Activated CD4-positive, CD25-positive, alpha-beta regulatory T cell treated with anti-CD3 and anti-CD28 coated beads, Interleukin-2, amount 50 U/mL, for 72 hours (primary cell): ENCODE data around the gene VIL1.
A peak's percentile ranks its signal among the peaks of the same experiment; 100 is the strongest.

ENCODE experiments used
- DNase-seq: peaks from one replicate; pipeline ENCODE4 v3.0.0; 2021

VIL1 gene

DNA sequence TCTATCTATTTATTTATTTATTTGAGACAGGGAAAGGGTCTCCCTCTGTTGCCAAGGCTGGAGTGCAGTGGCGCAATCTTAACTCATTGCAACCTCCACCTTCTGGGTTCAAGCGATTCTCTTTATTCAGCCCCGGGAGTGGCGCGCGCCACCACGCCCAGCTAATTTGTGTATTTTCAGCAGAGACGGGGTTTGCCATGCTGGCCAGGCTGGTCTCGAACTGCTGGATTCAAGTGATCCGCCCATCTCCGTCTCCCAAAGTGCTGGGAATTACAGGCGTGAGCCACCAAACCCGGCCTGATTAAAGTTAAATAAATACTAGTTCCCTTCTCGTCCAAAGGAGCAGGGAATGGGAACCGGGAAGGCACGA, 23.5 kb upstream of the VIL1 start:
- no peak for DNase-seq

DNA sequence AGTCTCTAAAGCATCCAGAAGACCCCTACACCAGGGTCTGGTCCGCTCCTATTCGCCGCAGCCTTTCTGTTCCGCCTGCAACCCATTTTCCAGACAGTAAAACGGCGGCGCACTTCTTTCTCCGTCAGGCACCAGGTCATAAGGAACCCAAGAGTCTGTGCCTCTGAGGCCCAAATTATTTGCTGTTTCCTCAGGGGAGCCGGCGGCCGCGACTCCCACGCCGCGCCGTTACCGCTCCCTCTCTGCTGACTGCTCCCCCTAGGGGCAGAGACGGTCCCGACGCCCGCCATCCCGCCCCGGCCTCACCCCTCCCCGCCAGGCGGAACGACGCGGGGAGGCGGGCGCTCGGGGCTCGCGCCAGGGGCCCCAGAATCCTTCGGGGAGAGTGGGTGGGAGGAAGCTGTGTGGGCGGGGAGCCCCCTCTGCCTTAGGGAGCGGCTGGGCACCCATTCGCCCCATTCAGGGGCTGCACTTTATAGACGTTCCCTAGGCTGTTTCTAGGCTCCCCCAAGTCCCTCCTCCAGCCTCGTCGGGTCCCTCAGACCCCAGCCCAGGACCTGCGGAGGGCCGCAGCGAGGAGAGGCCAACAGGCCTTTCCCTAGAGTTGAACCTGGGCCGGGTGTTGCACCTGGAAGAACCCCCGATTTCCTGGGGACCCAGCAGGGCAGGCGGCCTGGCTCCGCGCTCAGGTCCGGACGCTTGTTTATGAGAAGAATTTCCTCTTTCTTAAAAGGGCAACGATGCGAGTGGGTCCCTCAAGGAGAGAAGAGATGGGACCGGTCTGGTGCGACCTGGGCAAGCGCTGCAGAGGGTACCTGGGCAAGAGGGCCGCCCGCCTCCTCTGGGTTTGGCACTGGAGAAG, 22.9 kb upstream of the VIL1 start:
- DNase-seq = peak; percentile 92

DNA sequence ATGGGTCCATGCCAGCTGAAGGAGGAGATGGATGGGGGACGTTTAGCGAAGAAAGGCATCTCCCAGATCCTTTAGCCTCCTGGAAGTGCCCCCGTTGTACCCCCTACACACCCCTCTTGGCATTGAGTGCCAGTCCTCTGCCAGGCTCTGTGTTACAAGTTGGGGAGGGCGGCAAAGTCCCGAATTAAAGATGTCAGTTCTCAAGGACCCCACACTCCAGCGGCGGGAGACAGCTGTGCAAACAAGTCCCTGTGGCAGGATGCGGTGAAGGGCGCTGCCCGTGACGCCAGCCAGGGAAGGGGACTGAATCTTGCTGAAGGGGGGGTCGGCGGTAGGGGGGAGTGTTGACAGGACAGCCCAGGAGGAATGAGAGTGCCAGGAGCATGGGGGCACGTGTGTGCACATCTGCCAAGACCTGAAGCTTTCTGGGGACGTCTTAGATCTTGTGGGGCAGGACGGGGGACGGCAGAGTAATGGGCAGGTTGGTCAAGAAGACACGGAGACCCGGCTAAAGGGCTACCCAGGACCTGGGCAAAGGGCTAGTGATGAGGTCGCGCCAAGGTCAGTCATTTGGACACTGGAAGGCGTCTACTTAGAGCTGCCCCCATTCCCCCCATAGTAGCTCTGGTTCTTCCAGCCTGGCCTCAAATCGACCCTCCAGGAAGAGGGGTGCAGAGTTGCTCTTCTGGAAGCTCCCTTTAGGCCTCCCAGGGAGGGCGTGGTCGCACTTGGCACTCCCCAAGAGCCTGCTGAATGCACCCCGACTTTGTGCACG, 22.0 kb upstream of the VIL1 start:
- DNase-seq = peak; percentile 61

- DNase-seq = no peak
Observed at GRCh38 chr2:218397463-218397819, 21.5 kb upstream of the VIL1 start.

GRCh38 chr2:218397820-218398436, 21.0 kb upstream of the VIL1 start:
- peak; percentile 61 for DNase-seq

GRCh38 chr2:218398437-218399390, 20.2 kb upstream of the VIL1 start:
- DNase-seq = peak; percentile 73

DNA sequence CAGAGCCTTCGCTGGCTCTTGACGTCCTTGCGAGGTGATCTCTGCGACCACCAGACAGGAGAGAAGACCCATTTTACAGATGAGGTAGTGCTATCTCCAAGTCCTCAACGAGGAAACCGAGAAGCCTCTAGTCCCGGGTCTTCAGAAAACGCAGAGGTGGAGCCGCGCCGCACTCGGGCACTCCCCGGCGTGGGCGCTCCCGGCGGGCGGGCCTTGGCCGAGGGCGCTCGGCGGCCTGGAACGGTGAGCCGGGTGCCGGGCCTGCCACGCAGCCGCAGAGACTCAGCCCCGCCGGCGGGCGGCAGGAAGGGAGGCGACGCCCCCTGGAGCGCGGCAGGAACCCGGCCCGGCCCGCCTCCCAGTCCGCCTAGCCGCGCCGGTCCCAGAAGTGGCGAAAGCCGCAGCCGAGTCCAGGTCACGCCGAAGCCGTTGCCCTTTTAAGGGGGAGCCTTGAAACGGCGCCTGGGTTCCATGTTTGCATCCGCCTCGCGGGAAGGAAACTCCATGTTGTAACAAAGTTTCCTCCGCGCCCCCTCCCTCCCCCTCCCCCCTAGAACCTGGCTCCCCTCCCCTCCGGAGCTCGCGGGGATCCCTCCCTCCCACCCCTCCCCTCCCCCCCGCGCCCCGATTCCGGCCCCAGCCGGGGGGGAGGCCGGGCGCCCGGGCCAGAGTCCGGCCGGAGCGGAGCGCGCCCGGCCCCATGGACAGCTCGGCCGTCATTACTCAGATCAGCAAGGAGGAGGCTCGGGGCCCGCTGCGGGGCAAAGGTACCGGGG, 19.3 kb upstream of the VIL1 start, which contains the start of gene CTDSP1:
Gene CTDSP1, plus strand, starts transcription at position 478 of the 776 bp plus-strand sequence. Its CDS starts 223 bp downstream, at position 701.
- DNase-seq = peak; percentile 79

GRCh38 chr2:218400167-218400929, 18.6 kb upstream of the VIL1 start:
- DNase-seq = peak; percentile 50

DNA sequence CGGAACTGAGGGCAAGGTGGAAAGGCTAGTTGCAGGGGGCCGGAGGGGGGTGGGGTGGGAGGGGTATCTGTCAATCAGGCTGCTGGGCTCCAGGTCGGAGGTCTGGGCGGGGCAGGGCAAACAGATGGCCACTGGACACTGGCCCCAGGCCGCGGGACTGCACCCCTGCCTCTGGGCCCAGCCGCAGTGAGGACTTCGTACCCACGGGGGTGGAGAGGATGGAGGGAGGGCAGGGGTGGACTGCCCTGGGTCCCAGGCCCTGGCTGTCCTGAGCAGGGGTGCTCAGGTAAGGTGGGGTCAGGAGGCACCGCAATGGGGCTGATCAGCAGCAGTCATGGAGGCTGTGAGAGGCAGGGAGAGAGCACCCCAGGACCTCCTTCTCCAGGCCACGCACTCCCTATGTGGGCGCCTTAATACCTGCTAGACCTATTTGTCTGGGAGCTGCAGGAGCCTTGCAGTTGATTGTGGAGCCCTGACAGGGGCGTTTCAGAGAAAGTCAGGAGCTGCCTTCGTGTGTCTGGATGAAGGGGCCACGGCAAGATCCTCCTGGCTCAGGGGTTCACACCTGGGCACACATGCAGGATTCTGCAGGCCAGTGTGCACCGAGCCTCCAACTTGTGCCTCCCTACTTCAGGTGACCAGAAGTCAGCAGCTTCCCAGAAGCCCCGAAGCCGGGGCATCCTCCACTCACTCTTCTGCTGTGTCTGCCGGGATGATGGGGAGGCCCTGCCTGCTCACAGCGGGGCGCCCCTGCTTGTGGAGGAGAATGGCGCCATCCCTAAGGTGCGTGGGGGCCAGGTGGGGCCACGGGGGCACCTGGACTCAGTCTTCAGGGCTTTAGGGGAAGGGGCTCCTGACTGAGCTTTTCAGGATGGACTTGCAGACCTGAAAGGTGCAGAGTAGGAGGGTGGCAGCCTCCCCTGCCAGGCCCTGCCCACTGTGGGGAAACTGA, 17.7 kb upstream of the VIL1 start:
- no peak for DNase-seq

GRCh38 chr2:218401890-218402289, 17.0 kb upstream of the VIL1 start:
- DNase-seq = no peak

GRCh38 chr2:218402491-218402901, 16.4 kb upstream of the VIL1 start:
- no peak for DNase-seq

DNA sequence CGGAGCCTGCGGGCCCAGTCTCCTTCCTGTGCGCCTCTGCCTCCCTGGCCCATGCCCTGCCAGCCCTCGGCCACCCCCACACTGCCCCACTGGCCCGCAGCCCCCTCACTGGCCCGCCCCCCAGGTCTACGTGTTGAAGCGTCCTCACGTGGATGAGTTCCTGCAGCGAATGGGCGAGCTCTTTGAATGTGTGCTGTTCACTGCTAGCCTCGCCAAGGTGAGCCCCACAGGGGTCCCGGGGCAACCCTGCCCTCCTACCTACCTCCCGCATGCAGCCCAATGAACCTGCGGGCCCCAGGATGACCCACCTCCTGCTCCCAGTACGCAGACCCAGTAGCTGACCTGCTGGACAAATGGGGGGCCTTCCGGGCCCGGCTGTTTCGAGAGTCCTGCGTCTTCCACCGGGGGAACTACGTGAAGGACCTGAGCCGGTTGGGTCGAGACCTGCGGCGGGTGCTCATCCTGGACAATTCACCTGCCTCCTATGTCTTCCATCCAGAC, 16.0 kb upstream of the VIL1 start:
- DNase-seq = no peak

- DNase-seq = no peak
Observed at GRCh38 chr2:218403810-218404209, 15.1 kb upstream of the VIL1 start.

DNA sequence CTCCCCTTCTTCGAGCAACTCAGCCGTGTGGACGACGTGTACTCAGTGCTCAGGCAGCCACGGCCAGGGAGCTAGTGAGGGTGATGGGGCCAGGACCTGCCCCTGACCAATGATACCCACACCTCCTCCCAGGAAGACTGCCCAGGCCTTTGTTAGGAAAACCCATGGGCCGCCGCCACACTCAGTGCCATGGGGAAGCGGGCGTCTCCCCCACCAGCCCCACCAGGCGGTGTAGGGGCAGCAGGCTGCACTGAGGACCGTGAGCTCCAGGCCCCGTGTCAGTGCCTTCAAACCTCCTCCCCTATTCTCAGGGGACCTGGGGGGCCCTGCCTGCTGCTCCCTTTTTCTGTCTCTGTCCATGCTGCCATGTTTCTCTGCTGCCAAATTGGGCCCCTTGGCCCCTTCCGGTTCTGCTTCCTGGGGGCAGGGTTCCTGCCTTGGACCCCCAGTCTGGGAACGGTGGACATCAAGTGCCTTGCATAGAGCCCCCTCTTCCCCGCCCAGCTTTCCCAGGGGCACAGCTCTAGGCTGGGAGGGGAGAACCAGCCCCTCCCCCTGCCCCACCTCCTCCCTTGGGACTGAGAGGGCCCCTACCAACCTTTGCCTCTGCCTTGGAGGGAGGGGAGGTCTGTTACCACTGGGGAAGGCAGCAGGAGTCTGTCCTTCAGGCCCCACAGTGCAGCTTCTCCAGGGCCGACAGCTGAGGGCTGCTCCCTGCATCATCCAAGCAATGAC, 14.4 kb upstream of the VIL1 start:
- no peak for DNase-seq

DNA sequence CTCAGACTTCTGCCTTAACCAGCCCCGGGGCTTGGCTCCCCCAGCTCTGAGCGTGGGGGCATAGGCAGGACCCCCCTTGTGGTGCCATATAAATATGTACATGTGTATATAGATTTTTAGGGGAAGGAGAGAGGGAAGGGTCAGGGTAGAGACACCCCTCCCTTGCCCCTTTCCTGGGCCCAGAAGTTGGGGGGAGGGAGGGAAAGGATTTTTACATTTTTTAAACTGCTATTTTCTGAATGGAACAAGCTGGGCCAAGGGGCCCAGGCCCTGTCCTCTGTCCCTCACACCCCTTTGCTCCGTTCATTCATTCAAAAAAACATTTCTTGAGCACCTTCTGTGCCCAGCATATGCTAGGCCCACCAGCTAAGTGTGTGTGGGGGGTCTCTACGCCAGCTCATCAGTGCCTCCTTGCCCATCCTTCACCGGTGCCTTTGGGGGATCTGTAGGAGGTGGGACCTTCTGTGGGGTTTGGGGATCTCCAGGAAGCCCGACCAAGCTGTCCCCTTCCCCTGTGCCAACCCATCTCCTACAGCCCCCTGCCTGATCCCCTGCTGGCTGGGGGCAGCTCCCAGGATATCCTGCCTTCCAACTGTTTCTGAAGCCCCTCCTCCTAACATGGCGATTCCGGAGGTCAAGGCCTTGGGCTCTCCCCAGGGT, 13.7 kb upstream of the VIL1 start:
- DNase-seq = no peak

DNA sequence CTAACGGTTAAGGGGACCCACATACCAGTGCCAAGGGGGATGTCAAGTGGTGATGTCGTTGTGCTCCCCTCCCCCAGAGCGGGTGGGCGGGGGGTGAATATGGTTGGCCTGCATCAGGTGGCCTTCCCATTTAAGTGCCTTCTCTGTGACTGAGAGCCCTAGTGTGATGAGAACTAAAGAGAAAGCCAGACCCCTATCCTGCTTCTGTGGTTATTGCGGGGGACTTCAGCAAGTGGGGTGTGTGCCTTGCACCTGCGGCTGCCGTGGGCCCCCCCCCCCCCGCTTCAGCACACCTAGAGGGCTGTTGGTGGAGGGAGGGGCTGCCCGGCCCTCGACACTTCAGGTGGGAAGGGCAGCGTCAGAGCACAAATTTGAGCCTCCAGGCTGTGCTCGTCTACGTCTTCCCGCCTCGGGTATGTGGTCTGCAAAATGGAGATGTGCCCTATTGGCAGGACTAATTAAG, 13.1 kb upstream of the VIL1 start:
- DNase-seq = no peak

DNA sequence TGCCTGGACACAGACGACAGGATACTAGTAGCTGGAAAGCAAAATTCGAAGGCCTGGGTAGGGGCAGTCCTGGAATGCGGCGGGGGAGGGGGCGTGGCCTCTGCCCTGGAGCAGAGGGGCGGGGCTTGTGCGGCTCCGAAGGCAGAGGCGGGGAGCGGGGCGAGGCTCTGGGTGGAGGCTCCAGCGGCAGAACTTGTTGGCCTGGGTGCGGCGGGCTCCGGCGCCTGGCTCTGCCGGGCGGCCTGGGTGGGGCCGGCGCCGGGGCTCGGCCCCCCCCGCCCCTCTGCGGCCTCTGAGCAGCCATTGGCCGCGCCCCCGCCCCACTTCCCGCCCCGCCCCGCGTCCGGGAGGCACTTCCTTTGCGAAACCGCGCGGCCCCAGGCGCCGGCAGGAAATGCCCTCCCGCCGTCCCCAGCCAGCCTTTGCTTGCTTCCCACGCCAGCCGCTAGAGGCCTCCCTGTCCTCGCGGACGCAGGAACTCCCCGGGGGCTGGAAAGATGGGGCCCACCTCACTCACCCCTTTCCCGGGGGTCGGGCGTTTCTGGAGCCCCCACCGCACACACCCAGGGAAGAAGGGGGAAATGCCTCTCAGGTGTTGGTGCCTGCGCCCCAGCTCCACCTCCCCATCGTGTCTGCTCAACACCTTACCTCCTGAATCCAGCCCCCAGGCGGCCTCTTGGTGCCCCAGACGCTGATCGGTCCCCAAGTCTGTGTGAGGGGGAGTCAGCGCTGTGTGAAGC, 12.5 kb upstream of the VIL1 start:
- DNase-seq = peak; percentile 89
